OCI-M2 (cell line): ENCODE measurements around the gene REST.
"Not testable (repeated sequence)": the region's sequence is repeated elsewhere in the genome, so short reads cannot be mapped to it uniquely, and the experiment has no call there.

Experiments
- DNase-seq: peaks from one replicate; lab custom pipeline; 2025; ENCODE audit not compliant: unreplicated experiment; lab: John Stamatoyannopoulos, UW

The REST gene

GRCh38 chr4:56909086-56909894, 1.6 kb downstream of the REST start:
- DNase-seq: peak; percentile 21

- DNase-seq: no peak
These were observed 2.7 kb downstream of the REST start for GRCh38 chr4:56910172-56910967.

DNA sequence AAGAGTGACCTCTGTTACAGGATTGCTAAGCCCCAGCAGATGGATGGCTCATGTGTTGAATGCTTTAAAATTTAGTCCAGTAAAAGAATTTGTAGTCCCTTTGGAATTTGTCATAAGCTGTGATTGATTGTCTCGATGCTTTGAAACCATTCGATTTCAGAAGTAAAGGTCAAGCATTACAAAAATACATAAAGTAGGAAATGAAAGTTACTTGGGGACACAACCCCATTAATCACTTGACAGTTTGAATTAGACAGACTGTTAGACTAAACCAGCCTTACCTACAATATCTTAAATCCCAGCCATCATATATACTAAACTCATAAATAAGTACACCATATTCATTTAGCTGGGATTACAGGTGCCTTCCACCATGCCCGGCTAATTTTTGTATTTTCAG, 6.6 kb downstream of the REST start:
- no peak for DNase-seq

- DNase-seq: not testable (repeated sequence)
These were observed 7.3 kb downstream of the REST start for GRCh38 chr4:56914977-56915376.

DNA sequence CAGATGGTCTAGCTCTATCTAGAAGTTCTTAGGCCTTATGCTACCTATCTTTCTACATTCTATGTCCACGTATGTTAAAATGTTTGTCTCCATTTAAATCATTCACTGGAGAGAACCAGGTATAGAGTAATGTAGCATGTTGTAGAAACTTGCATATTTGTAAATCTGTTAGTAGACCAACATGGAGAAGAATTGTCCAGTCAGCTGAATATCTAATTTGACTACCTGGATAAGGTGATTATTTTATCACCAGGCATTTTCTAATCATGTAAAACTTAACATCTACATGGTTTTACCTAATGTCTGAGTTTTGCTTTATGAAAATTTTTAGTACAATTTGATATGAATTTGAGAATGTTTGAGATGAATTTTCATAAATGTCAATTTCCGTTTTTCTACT, 19.5 kb downstream of the REST start:
- DNase-seq: no peak

GRCh38 chr4:56930638-56931037, 22.9 kb downstream of the REST start:
- no peak for DNase-seq

DNA sequence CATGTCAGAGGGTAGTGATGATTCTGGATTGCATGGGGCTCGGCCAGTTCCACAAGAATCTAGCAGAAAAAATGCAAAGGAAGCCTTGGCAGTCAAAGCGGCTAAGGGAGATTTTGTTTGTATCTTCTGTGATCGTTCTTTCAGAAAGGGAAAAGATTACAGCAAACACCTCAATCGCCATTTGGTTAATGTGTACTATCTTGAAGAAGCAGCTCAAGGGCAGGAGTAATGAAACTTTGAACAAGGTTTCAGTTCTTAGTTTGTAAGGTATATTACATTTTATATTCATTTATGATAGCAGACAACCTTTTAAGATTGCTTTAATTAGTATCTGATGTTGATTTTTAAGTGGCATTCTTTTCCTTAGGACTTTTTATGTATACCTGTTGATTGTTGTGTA, 24.2 kb downstream of the REST start:
- no peak for DNase-seq

DNA sequence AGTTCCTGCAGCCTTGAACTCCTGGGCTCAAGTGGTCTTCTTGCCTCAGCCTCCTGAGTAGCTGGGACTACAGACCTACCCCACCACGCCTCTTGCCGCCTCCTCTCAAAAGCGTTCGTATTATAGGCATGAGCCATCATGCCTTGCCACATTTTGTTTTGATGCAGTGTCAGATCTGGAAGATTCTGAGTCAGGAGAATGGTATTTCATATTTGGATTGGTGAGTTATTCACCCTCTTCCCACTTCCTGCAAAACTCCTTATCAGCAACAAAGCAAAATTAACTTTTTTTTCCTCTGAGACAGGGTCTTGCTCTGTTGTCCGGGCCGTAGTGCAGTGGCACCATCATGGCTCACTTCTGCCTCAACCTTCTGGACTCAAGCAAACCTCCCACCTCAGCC, 29.6 kb downstream of the REST start:
- no peak for DNase-seq

DNA sequence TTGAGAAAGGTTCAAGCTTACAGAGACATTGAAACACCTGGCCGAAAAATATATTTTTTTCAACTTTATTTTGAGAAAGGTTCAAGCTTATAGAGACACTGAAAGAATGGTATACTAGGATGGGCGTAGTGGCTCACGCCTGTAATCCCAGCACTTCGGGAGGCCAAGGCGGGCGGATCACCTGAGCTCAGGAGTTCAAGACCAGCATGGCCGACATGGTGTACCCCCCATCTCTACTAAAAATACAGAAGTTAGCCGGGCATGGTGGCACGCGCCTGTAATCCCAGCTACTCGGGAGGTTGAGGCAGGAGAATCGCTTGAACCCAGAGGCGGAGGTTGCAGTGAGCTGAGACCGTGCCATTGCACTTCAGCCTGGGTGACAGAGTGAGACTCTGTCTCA, 32.1 kb downstream of the REST start:
- DNase-seq: not testable (repeated sequence)

GRCh38 chr4:56940403-56940802, 32.7 kb downstream of the REST start:
- no peak for DNase-seq

- DNase-seq: no peak
These were observed 33.3 kb downstream of the REST start for GRCh38 chr4:56940971-56941370.

GRCh38 chr4:56941403-56941802, 33.7 kb downstream of the REST start:
- no peak for DNase-seq

GRCh38 chr4:56953680-56954520, 46.2 kb downstream of the REST start:
- no peak for DNase-seq

DNA sequence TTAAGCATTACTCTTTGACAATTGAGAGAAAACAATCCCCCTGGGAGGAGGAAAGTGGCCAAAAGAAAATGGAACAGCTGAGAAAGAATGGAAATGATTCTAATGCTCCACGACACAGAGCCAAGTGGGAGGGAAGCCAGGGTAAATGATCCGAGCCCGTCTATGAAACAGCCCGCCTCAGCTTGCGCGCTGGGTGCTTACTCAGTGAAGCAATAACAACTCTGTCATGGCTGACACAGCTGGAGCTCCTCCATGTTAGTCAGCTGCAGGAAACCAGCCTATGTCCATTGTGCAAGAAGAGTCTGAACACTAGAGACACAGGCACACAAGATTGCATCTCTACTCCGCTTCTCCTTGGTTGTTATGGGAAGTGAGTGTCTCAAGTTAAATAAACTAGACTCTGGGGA, 50.4 kb downstream of the REST start:
- DNase-seq: no peak

DNA sequence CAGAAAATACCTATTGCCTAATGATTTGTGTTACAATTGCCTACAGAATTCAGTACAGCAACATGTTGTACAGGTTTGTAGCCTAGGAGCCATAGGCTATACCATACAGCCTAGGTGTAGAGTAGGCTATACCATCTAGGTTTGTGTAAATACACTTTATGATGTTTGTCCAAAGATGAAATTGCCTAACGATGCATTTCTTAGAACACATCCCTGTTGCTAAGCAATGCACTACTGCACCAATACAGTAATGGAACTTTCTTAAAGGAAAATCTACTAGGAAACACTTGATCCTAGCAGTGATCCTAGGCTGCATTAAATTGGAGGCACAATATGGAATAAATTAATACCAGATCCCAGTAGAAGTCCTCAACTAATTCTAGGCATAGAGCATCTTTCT, 51.4 kb downstream of the REST start:
- DNase-seq: no peak

GRCh38 chr4:56961107-56961500, 53.4 kb downstream of the REST start:
- no peak for DNase-seq

DNA sequence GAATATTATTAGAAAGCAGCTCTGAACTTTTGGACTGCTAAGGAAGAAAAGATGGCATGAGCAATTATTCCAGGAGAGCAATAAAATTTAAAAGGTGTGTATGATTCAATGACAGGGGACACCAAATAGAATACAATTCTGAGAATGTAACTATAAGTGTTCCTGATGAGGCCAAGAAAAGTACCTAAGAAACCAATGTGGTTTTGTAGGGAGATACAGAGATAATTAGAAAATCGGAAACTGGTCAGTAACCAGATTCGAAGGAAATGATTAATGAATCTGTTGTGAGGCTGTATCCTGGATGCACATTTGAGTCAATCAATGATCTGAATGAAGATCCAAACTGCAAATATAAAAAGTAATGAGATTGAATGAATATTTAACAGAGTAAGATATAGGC, 63.7 kb downstream of the REST start:
- no peak for DNase-seq

DNA sequence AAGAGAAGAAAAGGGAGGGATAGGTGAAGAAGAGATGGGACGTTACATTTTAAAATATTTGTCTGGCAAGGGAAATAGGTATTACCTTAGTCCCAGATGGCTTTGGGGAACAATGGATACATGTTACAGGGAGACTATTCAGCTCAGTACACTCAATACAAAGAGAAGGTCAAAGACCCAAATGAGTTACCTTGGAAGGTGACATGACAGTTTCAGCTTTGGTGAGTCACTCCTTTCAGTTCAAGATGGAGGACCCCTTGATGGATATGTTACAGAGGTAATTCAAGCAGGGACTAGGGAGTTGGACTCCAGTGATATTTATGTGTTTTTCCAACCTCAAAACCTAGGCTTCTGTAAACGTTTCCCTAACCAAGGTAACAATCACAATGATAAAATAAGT, 64.7 kb downstream of the REST start:
- DNase-seq: no peak

- no peak for DNase-seq
These were observed 65.1 kb downstream of the REST start for GRCh38 chr4:56972809-56973208.

GRCh38 chr4:56973336-56973735, 65.6 kb downstream of the REST start:
- no peak for DNase-seq

GRCh38 chr4:56976283-56976836, 68.7 kb downstream of the REST start:
- no peak for DNase-seq
